ENCODE measurements around the gene CNST. TPM values are rescaled to one million over a fixed set of nuclear protein-coding genes. Genes with fewer than 3 reads are reported as not detected.
"Not testable (repeated sequence)": the region's sequence is repeated elsewhere in the genome, so short reads cannot be mapped to it uniquely, and the experiment has no call there.

Gene CNST
- total RNA-seq, 2 experiments from 2014 or later: 32.8 to 36.7 TPM

DNA sequence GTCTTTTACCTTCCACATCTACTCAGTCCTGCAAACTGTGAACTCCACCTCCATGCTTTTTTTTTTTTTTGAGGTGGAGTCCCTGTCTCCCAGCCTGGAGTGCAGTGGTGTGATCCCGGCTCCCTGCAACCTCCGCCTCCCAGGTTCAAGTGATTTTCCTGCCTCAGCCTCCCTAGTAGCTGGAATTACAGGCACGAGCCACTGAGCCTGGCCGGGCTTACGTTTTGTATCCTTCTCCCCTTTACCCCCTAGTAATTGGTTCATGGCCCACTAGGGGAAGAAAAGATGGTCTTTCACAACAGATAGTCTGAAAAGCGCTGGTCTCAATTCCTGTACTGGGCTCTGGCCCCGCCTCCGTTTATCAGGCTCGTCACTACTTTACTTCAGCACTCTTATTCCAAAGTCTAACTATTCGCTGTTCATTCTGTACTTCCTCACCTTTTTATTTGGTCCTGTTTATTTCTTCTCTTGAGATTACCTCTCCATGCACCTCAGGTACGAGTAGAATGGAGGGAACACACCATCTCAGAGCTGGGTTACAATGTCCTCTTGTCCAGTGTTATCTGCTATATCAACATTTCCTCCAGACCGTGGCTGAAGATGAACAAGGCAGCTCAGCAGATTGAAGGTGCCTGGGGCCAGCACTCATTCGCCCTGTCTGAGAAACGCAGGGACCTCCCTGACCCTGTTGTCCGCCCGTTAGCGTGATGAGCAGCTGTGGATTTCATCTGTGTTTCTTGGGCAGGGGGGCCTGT is 16.2 kb downstream of the CNST start:
- Mint-ChIP-seq H3K4me1 (peaks cover 29% of the 10 kb centered on the region), H3K9me3 (no peaks in the 10 kb centered on the region), H3K36me3 (ENCODE audit: low read depth) (peaks cover 34% of the 10 kb centered on the region), H3K27me3 (no peaks in the 10 kb centered on the region), H3K27ac (no peak overlapping the region), H3K4me3 (no peak overlapping the region)
- ChIA-PET CTCF (interaction anchor here (0.8 to 1.4 kb wide), 2 partner anchors 12 to 15 kb away, joined by 3 read pairs; no protein-coding TSS in a partner anchor), POLR2A (no interaction called here)
- no peak for DNase-seq

DNA sequence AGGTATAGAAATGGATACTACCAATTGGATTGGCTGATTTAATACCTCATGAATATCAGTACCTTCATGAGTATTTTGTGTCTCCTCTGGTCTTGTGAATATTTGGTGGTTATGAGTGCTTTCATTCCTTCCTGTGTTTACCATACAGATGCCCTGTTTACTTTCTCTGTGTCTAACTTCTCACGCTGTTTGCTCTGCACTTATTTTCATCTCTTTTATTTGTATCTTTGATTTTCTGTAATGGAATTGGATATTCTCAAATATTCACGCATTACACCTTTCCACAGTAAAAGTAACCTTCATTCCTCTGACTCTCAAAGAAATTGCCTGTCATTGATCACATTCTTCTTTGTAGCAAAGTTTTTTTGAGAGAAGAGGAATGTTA is 16.8 kb downstream of the CNST start:
- POLR2A ChIA-PET: no interaction called here
- H3K27ac Mint-ChIP-seq: no peak overlapping the region
- no peaks in the 10 kb centered on the region for H3K9me3 Mint-ChIP-seq
- no peaks in the 10 kb centered on the region for H3K27me3 Mint-ChIP-seq
- H3K4me3 Mint-ChIP-seq: no peak overlapping the region
- DNase-seq: no peak
- peaks cover 27% of the 10 kb centered on the region for H3K4me1 Mint-ChIP-seq
- H3K36me3 Mint-ChIP-seq (ENCODE audit: low read depth): peaks cover 34% of the 10 kb centered on the region
- CTCF ChIA-PET: interaction anchor here (0.6 to 1.0 kb wide), 2 partner anchors 17 to 33 kb away, joined by 3 to 5 read pairs; no protein-coding TSS in a partner anchor

DNA sequence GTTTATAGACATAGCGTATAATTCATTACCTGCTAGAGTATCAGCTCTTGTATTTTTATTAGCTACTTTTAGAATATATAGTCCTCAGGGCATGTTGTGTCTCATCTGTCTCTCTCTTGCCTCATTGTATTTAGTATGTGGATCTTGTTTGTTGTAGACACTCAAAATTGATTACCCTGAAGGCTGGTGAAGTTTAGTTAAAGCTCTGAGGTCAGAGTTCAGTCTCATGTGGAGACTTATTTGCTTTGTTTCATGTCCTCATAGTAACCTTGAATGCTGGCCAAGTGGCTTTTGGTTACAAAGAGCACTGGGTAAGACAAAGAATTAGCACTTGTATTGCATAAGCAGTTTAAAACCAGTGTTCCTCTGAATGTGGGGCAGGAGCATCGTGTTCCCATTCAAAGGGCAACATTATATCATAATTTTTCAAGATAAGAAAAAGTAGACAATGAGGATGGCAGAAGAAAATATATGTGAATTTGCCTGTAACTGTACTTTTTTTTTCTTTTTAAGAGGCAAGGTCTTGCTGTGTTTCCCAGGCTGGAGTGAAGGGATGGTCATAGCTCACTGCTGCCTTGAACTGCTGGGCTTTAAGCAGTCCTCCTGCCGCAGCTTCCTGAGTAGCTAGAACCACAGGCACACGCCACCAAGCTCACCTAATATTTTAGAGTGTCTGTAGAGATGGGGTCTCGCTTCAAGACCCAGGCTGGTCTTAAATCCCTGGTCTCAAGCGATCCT is 17.4 kb downstream of the CNST start:
- ChIA-PET POLR2A (interaction anchor here (0.6 kb wide), 1 partner anchor 183 kb away, joined by 3 read pairs; no protein-coding TSS in a partner anchor), CTCF (interaction anchor here (0.6 to 1.0 kb wide), 2 partner anchors 17 to 32 kb away, joined by 3 to 5 read pairs; no protein-coding TSS in a partner anchor)
- no peak for DNase-seq
- H3K4me1 Mint-ChIP-seq: peaks cover 26% of the 10 kb centered on the region
- peaks cover 35% of the 10 kb centered on the region for H3K36me3 Mint-ChIP-seq (ENCODE audit: low read depth)
- H3K27me3 Mint-ChIP-seq: no peaks in the 10 kb centered on the region
- no peak overlapping the region for H3K27ac Mint-ChIP-seq
- no peaks in the 10 kb centered on the region for H3K9me3 Mint-ChIP-seq
- H3K4me3 Mint-ChIP-seq: no peak overlapping the region

DNA sequence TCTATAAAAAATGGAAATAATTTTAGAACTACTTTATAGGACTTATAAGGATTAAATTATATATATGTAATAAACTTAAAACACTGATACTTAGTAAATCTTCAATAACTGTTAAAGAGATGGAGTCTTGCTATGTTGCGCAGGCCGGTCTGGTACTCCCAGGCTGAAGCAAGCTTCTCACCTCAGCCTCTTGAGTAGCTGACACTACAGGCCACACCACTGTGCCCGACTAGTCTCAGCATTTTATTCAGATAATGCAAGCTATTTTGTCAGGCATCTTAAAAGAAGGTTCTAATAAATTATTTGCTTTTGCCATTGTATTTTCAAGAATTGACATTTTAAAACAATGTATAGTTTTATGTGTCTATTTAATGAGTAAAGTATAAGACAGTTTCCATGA is 20.8 kb downstream of the CNST start:
- ChIA-PET CTCF (no interaction called here), POLR2A (no interaction called here)
- Mint-ChIP-seq H3K36me3 (ENCODE audit: low read depth) (peaks cover 41% of the 10 kb centered on the region), H3K27ac (no peak overlapping the region), H3K4me1 (peaks cover 23% of the 10 kb centered on the region), H3K4me3 (no peak overlapping the region), H3K27me3 (no peaks in the 10 kb centered on the region), H3K9me3 (peaks cover 6% of the 10 kb centered on the region)
- no peak for DNase-seq

DNA sequence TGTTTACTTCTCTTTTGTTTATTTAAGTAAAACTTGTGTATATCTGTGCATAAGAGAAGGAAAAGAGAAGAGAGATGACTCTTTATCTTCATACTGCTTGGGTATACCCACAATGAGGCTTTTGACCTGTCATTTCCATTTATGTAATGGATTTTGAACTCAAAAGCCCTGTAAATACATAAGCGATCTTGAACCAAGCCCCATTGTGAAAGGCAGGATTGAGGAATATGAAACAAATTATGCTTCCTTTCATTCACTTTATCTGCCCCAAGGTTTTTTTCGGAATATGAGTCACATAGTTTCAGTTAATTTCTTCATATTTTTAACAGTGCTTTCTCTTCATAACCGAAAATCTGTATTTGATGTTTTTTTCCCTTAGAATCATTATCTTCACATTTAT is 21.4 kb downstream of the CNST start:
- CTCF ChIA-PET: no interaction called here
- peaks cover 40% of the 10 kb centered on the region for H3K36me3 Mint-ChIP-seq (ENCODE audit: low read depth)
- H3K4me1 Mint-ChIP-seq: peaks cover 23% of the 10 kb centered on the region
- no peak for DNase-seq
- POLR2A ChIA-PET: no interaction called here
- H3K27me3 Mint-ChIP-seq: no peaks in the 10 kb centered on the region
- H3K4me3 Mint-ChIP-seq: no peak overlapping the region
- H3K27ac Mint-ChIP-seq: no peak overlapping the region
- peaks cover 6% of the 10 kb centered on the region for H3K9me3 Mint-ChIP-seq

DNA sequence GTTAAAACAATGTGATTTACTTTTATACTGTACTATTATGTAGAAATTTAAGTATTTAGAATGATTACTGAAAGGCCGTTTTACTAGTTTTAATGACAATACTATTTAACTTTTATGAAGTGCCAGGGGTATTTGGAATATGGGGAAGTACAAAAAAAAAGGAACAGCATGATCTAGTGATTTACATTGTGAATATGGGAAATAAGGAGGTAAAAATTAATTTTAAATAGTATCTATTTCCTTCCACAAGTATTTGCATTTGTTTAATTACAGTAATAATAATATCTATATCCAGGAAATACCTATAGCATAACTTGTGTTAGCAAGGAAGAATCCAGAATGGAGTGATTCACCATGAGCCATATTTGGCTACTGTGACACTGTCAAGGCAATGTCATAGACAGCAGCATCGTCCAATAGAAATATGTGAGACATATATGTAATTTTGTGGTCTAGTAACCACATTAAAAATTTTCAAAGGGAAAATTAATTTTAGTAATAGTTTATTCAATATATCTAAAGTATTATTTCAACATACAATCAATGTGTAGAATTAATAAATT is 22.0 kb downstream of the CNST start:
- peaks cover 19% of the 10 kb centered on the region for H3K4me1 Mint-ChIP-seq

DNA sequence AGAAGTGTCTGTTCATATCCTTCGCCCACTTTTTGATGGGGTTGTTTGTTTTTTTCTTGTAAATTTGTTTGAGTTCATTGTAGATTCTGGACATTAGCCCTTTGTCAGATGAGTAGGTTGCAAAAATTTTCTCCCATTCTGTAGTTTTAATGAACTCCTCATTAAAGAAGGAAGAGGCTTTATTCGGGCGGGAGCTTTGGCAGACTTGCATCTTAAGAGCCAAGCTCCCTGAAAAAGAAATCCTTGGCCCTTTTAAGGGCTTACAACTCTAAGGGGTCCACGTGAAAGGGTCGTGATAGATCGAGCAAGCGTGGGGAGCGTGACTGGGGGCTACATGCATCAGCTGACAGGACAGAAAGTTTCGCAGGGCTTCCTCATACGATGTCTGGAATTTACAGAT is 23.7 kb downstream of the CNST start:
- H3K9me3 Mint-ChIP-seq, POLR2A ChIA-PET, H3K27me3 Mint-ChIP-seq, H3K27ac Mint-ChIP-seq, H3K4me3 Mint-ChIP-seq, DNase-seq, CTCF ChIA-PET: not testable (repeated sequence)
- Mint-ChIP-seq H3K4me1 (peaks cover 14% of the 10 kb centered on the region), H3K36me3 (ENCODE audit: low read depth) (peaks cover 34% of the 10 kb centered on the region)

More for the DNA sequence above, 22.0 kb downstream of the CNST start:
- Mint-ChIP-seq H3K9me3 (peaks cover 6% of the 10 kb centered on the region), H3K27me3 (no peaks in the 10 kb centered on the region), H3K36me3 (ENCODE audit: low read depth) (peaks cover 39% of the 10 kb centered on the region), H3K4me3 (no peak overlapping the region), H3K27ac (no peak overlapping the region)
- no peak for DNase-seq
- POLR2A ChIA-PET: no interaction called here
- CTCF ChIA-PET: no interaction called here

DNA sequence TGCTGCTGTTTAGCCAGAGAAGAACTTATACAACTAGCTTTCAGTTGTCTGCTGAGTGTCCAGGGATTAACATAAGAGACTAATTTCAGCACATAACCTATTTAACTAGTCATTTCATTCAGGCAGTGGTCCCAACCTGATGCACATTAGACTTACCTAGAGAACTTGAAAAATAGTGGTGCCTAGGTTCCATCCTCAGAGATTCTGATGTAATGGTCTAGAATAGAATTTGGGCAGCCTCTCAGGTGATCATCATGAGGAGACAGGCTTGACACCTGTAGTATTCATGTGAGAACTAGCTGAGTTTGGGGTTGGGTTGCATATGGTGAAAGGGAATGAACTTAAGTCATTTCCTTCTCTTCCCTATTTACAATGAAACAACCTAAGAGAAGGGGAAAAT is 24.8 kb downstream of the CNST start:
- POLR2A ChIA-PET: no interaction called here
- peaks cover 14% of the 10 kb centered on the region for H3K4me1 Mint-ChIP-seq
- H3K36me3 Mint-ChIP-seq (ENCODE audit: low read depth): peaks cover 43% of the 10 kb centered on the region

DNA sequence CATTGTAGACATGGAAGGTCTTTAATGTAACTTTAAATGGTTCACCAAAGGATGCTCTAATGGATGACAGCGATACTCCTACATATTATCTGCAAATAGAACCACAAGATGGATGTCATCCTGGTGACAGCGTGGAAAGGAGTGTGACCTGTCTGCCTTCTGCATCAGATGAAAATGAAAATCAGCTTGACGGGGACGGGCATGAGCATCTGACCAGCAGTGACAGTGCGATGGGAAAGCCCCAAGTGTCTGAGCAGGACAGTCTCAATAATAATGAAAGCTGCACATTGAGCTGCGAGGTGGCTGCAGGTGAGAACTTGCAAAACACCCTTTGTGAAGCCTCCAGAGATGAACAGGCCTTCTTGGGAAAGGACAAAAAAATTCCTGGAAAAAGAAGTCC is 25.2 kb downstream of the CNST start:
- no peak for DNase-seq
- Mint-ChIP-seq H3K36me3 (ENCODE audit: low read depth) (peaks cover 44% of the 10 kb centered on the region), H3K27me3 (no peaks in the 10 kb centered on the region), H3K4me1 (peaks cover 14% of the 10 kb centered on the region), H3K4me3 (no peak overlapping the region), H3K27ac (no peak overlapping the region), H3K9me3 (peaks cover 6% of the 10 kb centered on the region)
- CTCF ChIA-PET: no interaction called here
- POLR2A ChIA-PET: no interaction called here

More for the DNA sequence above, 24.8 kb downstream of the CNST start:
- CTCF ChIA-PET: no interaction called here
- no peak overlapping the region for H3K4me3 Mint-ChIP-seq
- H3K9me3 Mint-ChIP-seq: peaks cover 6% of the 10 kb centered on the region
- H3K27me3 Mint-ChIP-seq: no peaks in the 10 kb centered on the region
- DNase-seq: no peak
- no peak overlapping the region for H3K27ac Mint-ChIP-seq

DNA sequence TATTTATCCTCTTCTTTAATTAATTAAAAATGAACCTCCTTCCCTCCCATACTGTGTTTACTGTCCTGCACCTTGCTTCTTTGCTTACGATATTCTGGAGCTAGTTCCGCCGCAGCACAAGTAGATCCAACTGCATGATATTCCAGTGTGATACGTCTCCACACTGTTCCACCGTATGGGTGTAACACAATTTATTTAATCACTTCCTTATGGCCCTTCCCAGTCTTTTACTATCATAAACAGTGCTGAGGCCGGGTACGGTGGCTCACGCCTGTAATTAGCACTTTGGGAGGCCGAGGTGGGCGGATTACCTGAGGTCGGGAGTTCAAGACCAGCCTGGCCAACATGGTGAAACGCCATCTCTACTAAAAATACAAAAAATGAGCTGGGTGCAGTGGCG is 25.7 kb downstream of the CNST start:
- no peak for DNase-seq
- ChIA-PET CTCF (no interaction called here), POLR2A (no interaction called here)
- Mint-ChIP-seq H3K27ac (no peak overlapping the region), H3K4me1 (peaks cover 14% of the 10 kb centered on the region), H3K9me3 (peaks cover 6% of the 10 kb centered on the region), H3K27me3 (no peaks in the 10 kb centered on the region), H3K36me3 (ENCODE audit: low read depth) (peaks cover 48% of the 10 kb centered on the region), H3K4me3 (no peak overlapping the region)

DNA sequence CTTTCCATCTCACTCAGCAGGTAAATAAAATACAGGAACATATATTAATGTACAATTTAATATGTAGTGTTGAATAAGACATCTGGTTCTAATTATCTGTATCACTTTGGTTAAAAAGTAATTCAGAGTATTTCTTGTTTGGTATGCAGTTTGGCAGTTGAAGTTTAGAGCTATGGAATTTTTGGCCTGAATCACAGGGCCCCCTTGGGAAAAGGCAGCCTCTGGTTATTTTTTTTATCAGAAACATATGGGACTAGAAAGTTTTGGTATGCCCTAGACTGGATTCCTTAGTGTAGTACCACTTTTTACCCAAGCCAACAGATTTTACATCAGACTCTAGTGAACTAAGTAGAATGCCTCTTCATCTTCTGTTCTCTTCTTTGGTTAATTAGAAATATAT is 26.4 kb downstream of the CNST start:
- ChIA-PET POLR2A (no interaction called here), CTCF (no interaction called here)

DNA sequence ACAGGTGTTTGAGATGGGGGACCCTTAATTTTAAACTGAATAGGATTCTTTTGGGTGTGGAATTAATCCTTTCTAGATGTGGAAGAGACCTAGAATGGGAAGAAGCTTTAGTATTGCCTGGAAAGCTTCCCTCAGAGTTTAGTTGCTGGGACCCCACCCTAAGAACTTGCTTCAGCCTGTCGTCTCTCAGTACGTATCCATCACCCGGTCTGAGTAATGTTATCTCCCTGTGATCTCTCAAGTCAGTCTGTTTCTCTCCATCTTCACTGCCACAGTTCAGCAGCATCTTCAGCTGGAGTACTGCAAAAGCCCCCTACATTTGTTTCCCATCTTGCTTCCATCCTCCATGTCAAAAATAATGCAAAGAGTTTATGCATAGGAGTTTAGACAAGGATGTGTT is 28.9 kb downstream of the CNST start:
- Mint-ChIP-seq H3K4me3 (no peak overlapping the region), H3K4me1 (peaks cover 12% of the 10 kb centered on the region), H3K27ac (no peak overlapping the region), H3K36me3 (ENCODE audit: low read depth) (peaks cover 52% of the 10 kb centered on the region), H3K9me3 (peaks cover 2% of the 10 kb centered on the region), H3K27me3 (no peaks in the 10 kb centered on the region)
- DNase-seq: no peak
- ChIA-PET POLR2A (no interaction called here), CTCF (no interaction called here)

More for the DNA sequence above, 26.4 kb downstream of the CNST start:
- no peak for DNase-seq
- H3K36me3 Mint-ChIP-seq (ENCODE audit: low read depth): peaks cover 53% of the 10 kb centered on the region
- peaks cover 6% of the 10 kb centered on the region for H3K9me3 Mint-ChIP-seq
- H3K27ac Mint-ChIP-seq: no peak overlapping the region
- H3K27me3 Mint-ChIP-seq: no peaks in the 10 kb centered on the region
- peaks cover 11% of the 10 kb centered on the region for H3K4me1 Mint-ChIP-seq
- H3K4me3 Mint-ChIP-seq: no peak overlapping the region

DNA sequence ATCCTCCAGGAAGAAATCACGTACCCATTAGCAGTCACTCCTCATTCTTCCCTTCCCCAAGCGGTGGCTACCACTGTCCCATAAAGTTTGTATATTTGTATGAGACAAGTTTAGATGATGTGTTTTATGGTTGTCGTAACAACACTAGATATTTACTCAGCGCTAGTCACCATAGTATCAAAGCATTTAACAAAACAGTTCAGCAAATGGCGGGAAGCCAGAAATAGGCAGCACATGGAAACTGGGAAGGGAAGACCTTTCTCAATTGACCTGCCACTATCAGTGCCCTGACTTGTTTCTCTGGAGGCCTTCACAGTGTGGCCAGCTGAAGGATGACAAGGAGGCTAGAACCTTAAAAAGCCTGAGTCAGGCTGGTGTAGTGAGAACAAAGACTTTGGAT is 31.1 kb downstream of the CNST start:
- ChIA-PET CTCF (interaction anchor here (0.7 to 1.1 kb wide), 4 partner anchors 11 to 486 kb away, joined by 3 to 4 read pairs (median 3); no protein-coding TSS in a partner anchor), POLR2A (no interaction called here)
- no peak overlapping the region for H3K4me3 Mint-ChIP-seq
- DNase-seq: no peak
- no peaks in the 10 kb centered on the region for H3K27me3 Mint-ChIP-seq
- H3K27ac Mint-ChIP-seq: no peak overlapping the region
- H3K4me1 Mint-ChIP-seq: peaks cover 20% of the 10 kb centered on the region
- peaks cover 1% of the 10 kb centered on the region for H3K9me3 Mint-ChIP-seq
- H3K36me3 Mint-ChIP-seq (ENCODE audit: low read depth): peaks cover 47% of the 10 kb centered on the region

Measured in activated CD4-positive, alpha-beta T cell treated with anti-CD3 and anti-CD28 coated beads, Interleukin-2, amount 10 ng/mL, durations not matched to agents 7 days and 5 days (primary cell).